Subcutaneous abdominal adipose tissue (tissue), 5 donors: ENCODE data around the gene UCP3.

Experiments used
- H3K27ac ChIP-seq: one replicate; pipeline ENCODE4 v1.7.0; 2013; ENCODE audit warnings: low read depth, mild to moderate bottlenecking, inconsistent platforms, low read length, moderate library complexity
- H3K27me3 ChIP-seq, 5 donors: one replicate each; pipeline ENCODE4 v1.7.0; 2013; ENCODE audit warnings: low read length in 5 of 5, inconsistent platforms in 1 of 5; ENCODE audit not compliant: control insufficient read depth in 5 of 5, insufficient read depth in 4 of 5
- H3K36me3 ChIP-seq, 5 donors: one replicate each; pipeline ENCODE4 v1.7.0; 2013; ENCODE audit warnings: low read length in 5 of 5; ENCODE audit not compliant: control insufficient read depth in 5 of 5, insufficient read depth in 5 of 5
- H3K4me1 ChIP-seq, 5 donors: one replicate each; pipeline ENCODE4 v1.7.0; 2013; ENCODE audit warnings: low read length in 5 of 5, mild to moderate bottlenecking in 3 of 5, moderate library complexity in 1 of 5; ENCODE audit not compliant: control insufficient read depth in 5 of 5, insufficient read depth in 5 of 5
- H3K4me3 ChIP-seq, 5 donors: one replicate each; pipeline ENCODE4 v1.7.0; 2013; ENCODE audit warnings: low read length in 5 of 5, low read depth in 1 of 5
- H3K9ac ChIP-seq, 5 donors: one replicate each; pipeline ENCODE4 v1.7.0; 2013; ENCODE audit warnings: low read length in 5 of 5, mild to moderate bottlenecking in 4 of 5, moderate library complexity in 3 of 5
- H3K9me3 ChIP-seq, 5 donors: one replicate each; pipeline ENCODE4 v1.7.0; 2013; ENCODE audit warnings: low read length in 5 of 5; ENCODE audit not compliant: control insufficient read depth in 5 of 5
- donor health status: healthy.
- donor health status: healthy.
- donor health status: healthy.
- donor health status: healthy.
- donor health status: healthy.

UCP3 gene

DNA sequence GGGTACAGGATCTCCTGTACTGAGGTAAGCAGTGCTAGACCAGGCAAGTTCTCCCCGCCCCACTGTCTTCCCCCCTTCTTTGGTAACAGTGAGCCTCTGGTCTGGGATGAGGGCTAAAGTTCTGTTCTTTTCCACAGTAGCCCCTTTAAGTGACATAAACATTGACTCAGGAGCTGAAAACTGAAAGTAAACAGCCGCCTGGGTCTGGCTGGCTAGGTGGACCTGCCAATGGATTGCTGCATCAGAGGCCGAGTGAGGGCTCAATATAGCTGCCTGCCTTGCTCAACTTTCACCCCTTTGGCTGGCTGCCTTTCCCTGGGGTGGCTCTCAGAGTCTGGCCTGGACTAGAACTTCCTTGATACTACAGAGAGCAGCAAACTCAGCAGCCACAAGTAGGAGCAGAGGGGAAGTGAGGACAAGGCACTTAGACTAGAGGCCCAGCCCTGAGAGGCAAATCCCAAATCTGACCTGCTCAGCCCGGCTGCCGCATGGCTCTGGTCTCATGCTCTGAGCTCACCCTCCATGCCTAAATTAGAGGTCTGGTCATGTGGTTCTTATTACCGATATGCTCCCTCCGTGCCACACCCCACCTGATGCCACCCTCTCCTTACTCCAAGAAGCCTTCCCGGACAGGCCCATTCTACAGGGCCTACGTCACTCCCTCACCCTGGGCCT, 9.6 kb upstream of the UCP3 start:
- Histone ChIP-seq H3K9me3 (no peaks in the 10 kb centered on the region), H3K4me3 (peak overlapping the region in 2 of 5 donors; percentile 22 to 37), H3K27ac (peak overlapping the region; percentile 99), H3K4me1 (peaks cover 13 to 77% (median 40%) of the 10 kb centered on the region in 5 donors), H3K36me3 (peaks cover 0 to 10% (median 6%) of the 10 kb centered on the region in 5 donors), H3K9ac (peak overlapping the region; percentile 6 to 74 (median 57)), H3K27me3 (no peaks in the 10 kb centered on the region)

DNA sequence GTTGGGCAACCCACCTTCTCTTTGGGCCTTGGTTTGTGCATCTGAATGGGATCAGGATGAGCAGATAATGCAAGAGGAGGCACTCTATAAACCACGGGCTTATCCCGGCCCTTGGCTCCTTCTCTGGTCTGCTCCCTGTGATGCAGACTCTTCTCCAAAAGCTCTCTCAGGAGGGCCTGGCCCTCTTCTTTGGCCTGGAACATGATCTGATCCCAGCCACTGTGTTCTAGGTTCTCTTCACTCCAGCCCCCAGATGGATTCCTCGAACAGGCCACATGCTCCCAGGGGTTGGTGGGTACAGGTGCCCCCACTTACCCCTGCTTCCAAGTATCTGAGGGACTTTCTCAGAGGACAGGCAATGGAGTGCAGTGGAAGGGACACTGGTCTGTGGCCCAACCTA, 8.7 kb upstream of the UCP3 start:
- no peaks in the 10 kb centered on the region for H3K9me3 ChIP-seq
- H3K4me3 ChIP-seq: no peak overlapping the region
- peaks cover 13 to 70% (median 40%) of the 10 kb centered on the region in 5 donors for H3K4me1 ChIP-seq
- peak overlapping the region; percentile 99 for H3K27ac ChIP-seq
- peaks cover 0 to 10% (median 6%) of the 10 kb centered on the region in 5 donors for H3K36me3 ChIP-seq
- no peak overlapping the region for H3K9ac ChIP-seq
- H3K27me3 ChIP-seq: no peaks in the 10 kb centered on the region

DNA sequence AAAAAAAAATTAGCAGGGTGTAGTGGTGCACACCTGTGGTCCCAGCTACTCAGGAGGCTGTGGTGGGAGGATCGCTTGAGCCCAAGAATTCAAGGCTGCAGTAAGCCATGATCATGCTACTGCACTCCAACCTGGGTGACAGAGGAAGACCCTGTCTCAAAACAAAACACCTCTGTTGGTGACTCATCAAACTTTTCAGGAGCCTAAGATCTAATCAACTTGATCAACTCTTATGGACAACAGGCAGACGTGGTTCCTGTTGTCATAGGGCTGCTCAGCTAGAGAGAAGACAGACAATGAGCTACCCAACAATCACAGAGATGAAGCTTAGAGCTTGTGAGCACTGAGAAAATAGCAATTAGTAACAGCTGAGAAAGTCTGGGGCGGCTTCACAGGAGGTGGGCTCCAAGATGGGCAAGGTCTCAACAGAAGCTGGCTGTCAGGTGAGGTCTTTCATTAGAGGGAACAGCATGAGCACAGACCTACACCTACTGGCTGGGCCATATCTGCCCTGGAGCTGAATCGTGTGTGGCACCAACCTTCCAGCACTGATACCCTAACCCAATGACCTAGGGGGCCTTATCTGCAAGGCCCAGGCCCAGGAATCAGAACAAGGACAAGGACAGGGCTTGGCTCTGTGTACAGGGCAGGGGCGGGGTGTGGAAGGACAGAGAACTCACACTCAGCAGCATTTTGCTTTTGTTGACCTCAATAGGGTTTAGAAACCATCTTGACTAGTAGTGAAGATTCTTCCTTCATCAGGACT, 7.2 kb upstream of the UCP3 start:
- H3K27me3 ChIP-seq: no peaks in the 10 kb centered on the region
- H3K4me3 ChIP-seq: no peak overlapping the region
- H3K4me1 ChIP-seq: peaks cover 18 to 67% (median 48%) of the 10 kb centered on the region in 5 donors
- peaks cover 0 to 13% (median 6%) of the 10 kb centered on the region in 5 donors for H3K36me3 ChIP-seq
- no peaks in the 10 kb centered on the region for H3K9me3 ChIP-seq
- H3K9ac ChIP-seq: no peak overlapping the region
- H3K27ac ChIP-seq: no peak overlapping the region

DNA sequence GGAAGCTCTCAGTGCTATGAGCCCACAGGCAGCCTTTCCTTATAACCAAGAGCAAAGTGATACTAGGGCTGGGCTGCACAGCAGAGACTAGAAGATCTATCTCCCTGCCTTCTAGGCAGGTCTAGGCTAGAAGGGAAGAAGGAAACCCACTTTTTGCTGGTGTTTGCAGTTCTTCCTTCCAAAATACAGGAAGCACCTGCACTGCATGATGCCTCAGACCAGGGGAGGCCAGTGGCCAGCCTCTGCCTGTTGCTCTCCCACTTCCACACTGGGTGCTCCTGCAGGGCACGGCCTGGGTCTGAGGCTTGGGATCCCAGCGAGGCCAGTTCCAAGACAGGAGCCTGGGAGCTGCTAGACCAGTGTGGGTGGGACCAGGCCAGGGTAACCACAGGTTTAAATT, 6.0 kb upstream of the UCP3 start:
- no peak overlapping the region for H3K4me3 ChIP-seq
- no peaks in the 10 kb centered on the region for H3K27me3 ChIP-seq
- H3K36me3 ChIP-seq: peaks cover 0 to 13% (median 6%) of the 10 kb centered on the region in 5 donors
- no peaks in the 10 kb centered on the region for H3K9me3 ChIP-seq
- peaks cover 21 to 68% (median 43%) of the 10 kb centered on the region in 5 donors for H3K4me1 ChIP-seq
- H3K9ac ChIP-seq: no peak overlapping the region
- H3K27ac ChIP-seq: no peak overlapping the region

DNA sequence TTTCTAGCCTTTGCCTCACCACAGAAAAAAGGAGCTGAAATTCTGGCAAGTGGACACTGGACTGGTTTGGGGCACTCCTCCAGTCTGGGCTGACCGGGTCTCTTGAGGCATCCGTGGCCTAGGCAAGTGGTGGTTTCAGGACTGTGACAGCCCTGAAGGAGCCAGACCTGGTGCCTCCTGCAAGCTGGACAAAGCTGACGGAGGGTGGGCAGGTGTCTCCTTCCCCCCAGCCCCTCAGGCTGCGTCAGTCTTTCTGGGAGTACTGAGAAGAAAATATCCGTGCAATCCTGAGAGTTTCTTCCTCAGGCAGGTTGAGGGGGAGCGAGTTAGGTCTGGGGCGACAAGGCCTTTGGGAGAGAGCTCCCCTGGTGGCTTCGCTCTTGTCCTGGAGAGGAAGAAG, 4.3 kb upstream of the UCP3 start:
- Histone ChIP-seq H3K36me3 (peaks cover 0 to 13% (median 6%) of the 10 kb centered on the region in 5 donors), H3K4me1 (peaks cover 9 to 63% (median 26%) of the 10 kb centered on the region in 5 donors), H3K27me3 (no peaks in the 10 kb centered on the region), H3K4me3 (no peak overlapping the region), H3K9ac (no peak overlapping the region), H3K9me3 (no peaks in the 10 kb centered on the region), H3K27ac (no peak overlapping the region)

DNA sequence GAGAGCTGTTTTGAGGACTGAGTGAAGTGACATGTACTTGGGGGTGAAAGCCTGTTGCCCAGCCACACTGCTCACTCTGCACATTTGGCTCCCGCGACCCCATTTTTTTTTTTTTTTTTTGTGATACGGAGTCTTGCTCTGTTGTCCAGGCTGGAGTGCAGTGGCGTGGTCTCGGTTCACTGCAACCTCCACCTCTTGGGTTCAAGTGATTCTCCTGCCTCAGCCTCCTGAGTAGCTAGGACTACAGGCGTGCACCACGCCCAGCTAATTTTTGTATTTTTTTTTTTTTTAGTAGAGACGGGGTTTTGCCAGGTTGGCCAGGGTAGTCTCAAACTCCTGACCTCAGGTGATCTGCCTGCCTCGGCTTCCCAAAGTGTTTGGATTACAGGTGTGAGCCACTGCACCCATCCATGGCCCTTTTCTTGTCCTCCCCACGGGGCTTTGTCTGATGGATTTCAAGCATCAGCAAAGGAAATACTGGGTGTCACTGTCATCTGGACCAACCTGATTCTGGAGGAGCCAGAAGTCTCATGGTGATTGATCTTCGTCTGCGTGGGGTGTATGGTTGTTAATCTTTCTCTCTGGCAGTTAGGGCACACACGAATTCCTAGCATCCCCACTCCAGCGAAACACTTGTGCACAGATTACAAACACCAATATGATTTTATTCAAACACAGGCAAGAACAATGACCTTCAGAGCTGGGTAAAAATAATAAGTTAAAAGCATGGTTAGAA, 3.4 kb upstream of the UCP3 start:
- no peak overlapping the region for H3K4me3 ChIP-seq
- H3K27ac ChIP-seq: no peak overlapping the region
- no peaks in the 10 kb centered on the region for H3K27me3 ChIP-seq
- H3K36me3 ChIP-seq: peaks cover 0 to 13% (median 6%) of the 10 kb centered on the region in 5 donors
- peaks cover 8 to 54% (median 19%) of the 10 kb centered on the region in 5 donors for H3K4me1 ChIP-seq
- no peak overlapping the region for H3K9ac ChIP-seq
- H3K9me3 ChIP-seq: no peaks in the 10 kb centered on the region

DNA sequence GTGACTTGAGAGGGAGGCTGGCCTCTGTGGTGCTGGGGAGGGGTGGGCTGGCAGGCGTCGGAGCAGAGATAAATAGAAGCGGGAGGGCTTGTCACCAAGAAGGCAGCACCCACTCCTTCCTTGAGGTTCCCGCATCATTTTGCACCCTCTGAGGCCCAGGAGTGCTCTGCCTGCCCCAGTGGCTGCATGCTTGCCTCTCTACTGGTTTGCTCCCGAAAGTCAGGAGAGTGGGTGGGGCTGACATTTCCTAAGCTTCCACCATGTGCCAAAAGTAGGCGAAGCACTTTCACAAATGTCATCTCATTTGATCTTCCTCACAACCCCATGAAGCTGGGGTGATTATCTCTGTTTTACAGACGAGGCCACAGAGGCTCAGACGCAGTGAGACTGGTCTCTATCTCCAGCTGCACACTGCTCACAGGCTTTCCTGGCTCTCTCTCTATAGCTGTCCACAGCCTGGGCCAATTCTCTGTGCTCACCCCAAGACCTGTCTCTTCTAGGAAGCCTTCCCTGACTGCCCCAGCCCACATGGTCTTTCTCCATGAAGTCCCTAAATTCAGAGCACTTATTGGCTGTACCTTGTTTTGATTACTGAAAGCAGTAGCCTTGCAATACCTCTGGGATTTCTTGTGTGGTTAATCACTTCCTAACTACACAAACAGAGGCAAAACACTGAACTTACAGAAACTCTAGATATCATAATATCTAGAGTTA, 2.6 kb upstream of the UCP3 start:
- peaks cover 8 to 49% (median 19%) of the 10 kb centered on the region in 5 donors for H3K4me1 ChIP-seq
- peaks cover 0 to 13% (median 4%) of the 10 kb centered on the region in 5 donors for H3K36me3 ChIP-seq
- no peaks in the 10 kb centered on the region for H3K27me3 ChIP-seq
- H3K4me3 ChIP-seq: no peak overlapping the region
- no peaks in the 10 kb centered on the region for H3K9me3 ChIP-seq
- H3K27ac ChIP-seq: no peak overlapping the region
- H3K9ac ChIP-seq: no peak overlapping the region

DNA sequence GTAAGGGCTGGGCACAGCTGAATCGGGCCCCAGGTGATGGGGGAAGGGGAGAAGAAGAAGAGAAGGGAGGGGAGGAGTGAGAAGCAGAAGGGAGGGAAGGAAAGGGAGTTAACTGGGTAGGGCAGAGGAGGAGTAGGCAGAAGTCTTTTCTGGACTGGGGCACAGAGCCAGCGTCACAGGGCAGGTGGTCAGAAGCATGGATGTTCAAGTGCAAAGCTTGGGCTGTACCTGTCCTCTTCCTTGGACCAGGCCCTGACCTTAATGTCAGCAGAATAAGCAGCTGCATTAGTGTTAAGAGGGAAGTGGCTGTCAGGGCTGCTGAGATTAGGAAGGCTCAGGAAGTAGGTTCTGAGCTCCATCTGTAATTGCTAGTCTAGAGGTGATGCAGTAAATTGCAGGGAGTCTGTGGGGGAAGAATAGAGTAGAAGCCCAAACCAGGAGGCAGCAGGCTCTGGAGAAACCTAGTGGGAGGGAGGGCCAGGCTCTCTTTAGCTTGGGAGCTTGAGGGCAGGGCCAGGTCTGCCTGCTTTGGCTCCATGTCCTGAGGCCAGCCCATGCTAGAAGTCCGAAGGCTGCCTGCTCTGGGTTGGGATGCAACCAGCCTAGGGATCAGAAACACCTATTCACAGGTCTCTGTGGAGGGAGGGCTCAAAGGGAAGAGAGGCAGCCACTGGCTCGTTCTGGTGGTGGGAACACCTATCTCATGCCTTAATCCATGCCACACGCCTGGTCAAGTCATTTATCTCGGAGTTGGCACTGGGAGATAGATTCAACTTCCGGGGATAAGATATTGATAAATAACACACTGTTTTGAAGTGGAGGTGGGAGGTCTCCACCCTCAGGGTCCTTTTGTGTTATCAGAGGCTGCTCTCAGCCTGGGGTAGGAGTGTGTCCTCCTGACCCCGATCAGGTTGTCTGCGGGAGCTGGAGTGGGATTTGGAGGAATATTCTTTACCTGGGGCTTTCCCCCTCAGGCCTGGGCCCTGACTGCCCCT, 1.7 kb upstream of the UCP3 start:
- H3K9ac ChIP-seq: no peak overlapping the region
- peaks cover 8 to 41% (median 19%) of the 10 kb centered on the region in 5 donors for H3K4me1 ChIP-seq
- H3K36me3 ChIP-seq: peaks cover 0 to 17% (median 0%) of the 10 kb centered on the region in 5 donors
- no peak overlapping the region for H3K27ac ChIP-seq
- H3K4me3 ChIP-seq: no peak overlapping the region
- no peaks in the 10 kb centered on the region for H3K27me3 ChIP-seq
- no peaks in the 10 kb centered on the region for H3K9me3 ChIP-seq
